Adrenal gland (tissue), 5 donors: ENCODE data around the gene ZNF787.

Source experiments
- CTCF ChIP-seq, 6 experiments: fragments of 450-650 bp in 4 of 6; fragments of 200-600 bp in 2 of 6; sonication (generic) in 1 of 6; IDR thresholded peaks; 1 replicate in 5 of 6; 2 replicates in 1 of 6; pipeline versions ENCODE4 v1.5.1 to v1.8.0; 2016 to 2021; ENCODE audit warnings: antibody characterized with exemption in 6 of 6, mild to moderate bottlenecking in 2 of 6, moderate library complexity in 1 of 6
- POLR2A ChIP-seq, 2 donors: fragments of 450-650 bp; IDR thresholded peaks; one replicate each; pipeline ENCODE4 v1.6.1; 2017; ENCODE audit warnings: antibody characterized with exemption in 2 of 2, mild to moderate bottlenecking in 2 of 2, moderate library complexity in 1 of 2
- donor health status: DM: no; HTN: no; CAD: no.

DNA sequence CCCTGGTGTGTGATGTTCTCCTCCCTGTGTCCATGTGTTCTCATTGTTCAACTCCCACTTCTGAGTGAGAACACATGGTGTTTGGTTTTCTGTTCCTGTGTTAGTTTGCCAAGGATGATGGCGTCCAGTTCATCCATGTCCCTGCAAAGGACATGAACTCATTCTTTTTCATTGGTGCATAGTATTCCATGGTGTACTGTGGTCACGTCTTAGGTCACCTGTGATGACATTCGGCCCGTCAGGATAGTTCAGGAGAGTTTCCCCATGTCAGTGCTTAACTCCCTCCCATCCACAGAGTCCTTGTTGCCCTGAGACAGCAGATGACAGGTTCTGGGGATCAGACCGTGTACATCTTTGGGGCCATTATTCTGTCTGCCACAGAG, 28.6 kb upstream of the ZNF787 start:
- TF ChIP-seq CTCF (IDR thresholded peaks at IDR 0.05) (no peak), POLR2A (IDR thresholded peaks at IDR 0.05) (no peak)
